DOHH2 (cell line): ENCODE results near the gene CIDEB.

Experiments used
- H3F3A ChIP-seq: fragments of 200-600 bp; sonication (generic), shearing (Covaris generic); 2 replicates; pipeline ENCODE4 v1.6.0; 2016; ENCODE audit warnings: antibody characterized with exemption, mild to moderate bottlenecking; ENCODE audit not compliant: control insufficient read depth, insufficient read depth
- H3K27ac ChIP-seq: fragments of 200-600 bp; sonication (generic); 2 replicates; pipeline ENCODE4 v1.5.1; 2014; ENCODE audit warnings: low read depth, mild to moderate bottlenecking, low read length, moderate library complexity
- H3K27me3 ChIP-seq: fragments of 200-600 bp; sonication (generic); 2 replicates; pipeline ENCODE4 v1.6.1; 2014; ENCODE audit warnings: mild to moderate bottlenecking, low read length, mixed read lengths; ENCODE audit not compliant: control insufficient read depth
- H3K36me3 ChIP-seq: fragments of 200-600 bp; sonication (generic); 2 replicates; pipeline ENCODE4 v1.6.1; 2014; ENCODE audit warnings: mild to moderate bottlenecking, low read length, moderate library complexity, mixed read lengths; ENCODE audit not compliant: control insufficient read depth
- H3K4me1 ChIP-seq: fragments of 200-600 bp; sonication (generic); 2 replicates; pipeline ENCODE4 v1.6.1; 2014; ENCODE audit warnings: mild to moderate bottlenecking, low read length, mixed read lengths; ENCODE audit not compliant: control insufficient read depth
- H3K4me2 ChIP-seq: fragments of 200-600 bp; sonication (generic); 2 replicates; pipeline ENCODE4 v1.6.0; 2014; ENCODE audit warnings: mild to moderate bottlenecking, low read length, moderate library complexity
- H3K4me3 ChIP-seq: fragments of 200-600 bp; sonication (generic); 2 replicates; pipeline ENCODE4 v1.5.1; 2014; ENCODE audit warnings: mild to moderate bottlenecking, low read length, mixed read lengths
- H3K79me2 ChIP-seq: fragments of 200-600 bp; sonication (generic); 2 replicates; pipeline ENCODE4 v1.6.1; 2014; ENCODE audit warnings: mild to moderate bottlenecking, low read length, mixed read lengths; ENCODE audit not compliant: control insufficient read depth
- H3K9me2 ChIP-seq: fragments of 200-600 bp; sonication (generic); replicated peaks from 2 replicates; pipeline ENCODE4 v1.6.1; 2014; ENCODE audit warnings: mild to moderate bottlenecking, low read length, mixed read lengths; ENCODE audit not compliant: control insufficient read depth
- H3K9me3 ChIP-seq: fragments of 200-600 bp; sonication (generic); 2 replicates; pipeline ENCODE4 v1.6.1; 2014; ENCODE audit warnings: antibody characterized with exemption, low read length, mixed read lengths; ENCODE audit not compliant: control insufficient read depth, insufficient read depth
- H4K20me1 ChIP-seq: fragments of 200-600 bp; sonication (generic); 2 replicates; pipeline ENCODE4 v1.6.0; 2014; ENCODE audit warnings: low read depth, mild to moderate bottlenecking, antibody characterized with exemption, low read length, moderate library complexity; ENCODE audit not compliant: control insufficient read depth, insufficient read depth
- CTCF ChIP-seq: fragments of 200-600 bp; sonication (generic); IDR thresholded peaks from one replicate; pipeline ENCODE4 v1.5.1; 2014; ENCODE audit warnings: antibody characterized with exemption, mild to moderate bottlenecking, low read depth, low read length; ENCODE audit not compliant: poor library complexity, severe bottlenecking
- EZH2phosphoT487 ChIP-seq: fragments of 200-600 bp; sonication (generic); IDR thresholded peaks from 2 replicates; pipeline ENCODE4 v1.6.1; 2017; ENCODE audit warnings: borderline replicate concordance, mild to moderate bottlenecking, antibody characterized with exemption, low read length, moderate library complexity, mixed read lengths

The CIDEB gene

GRCh38 chr14:24308342-24309124 is 756 bp upstream of the CIDEB start:
- H3K36me3 ChIP-seq, result peaks cover 76% of the 10 kb centered on the region
- H3F3A ChIP-seq, result peaks cover 10% of the 10 kb centered on the region; the same call in 1 of the 2 replicates
- 0 out of 2 replicates have a peak, but pooled peaks cover 2% of the 10 kb centered on the region for H3K79me2 ChIP-seq
- H3K9me3 ChIP-seq, result no peaks in the 10 kb centered on the region
- no peaks in the 10 kb centered on the region for H3K9me2 ChIP-seq
- H4K20me1 ChIP-seq, result no peaks in the 10 kb centered on the region
- H3K4me1 ChIP-seq, result peaks cover 40% of the 10 kb centered on the region
- H3K27ac ChIP-seq, result no peak overlapping the region
- TF ChIP-seq EZH2phosphoT487 (no peak), CTCF (peak; percentile 22)
- H3K4me2 ChIP-seq, result no peak overlapping the region
- H3K27me3 ChIP-seq, result no peaks in the 10 kb centered on the region
- H3K4me3 ChIP-seq, result no peak overlapping the region

GRCh38 chr14:24307156-24307574 is 612 bp downstream of the CIDEB start:
- peaks cover 26% of the 10 kb centered on the region for H3K4me1 ChIP-seq

GRCh38 chr14:24304019-24304387 is 3.8 kb downstream of the CIDEB start:
- no peaks in the 10 kb centered on the region for H3K9me3 ChIP-seq
- H3K4me3 ChIP-seq, result no peak overlapping the region
- peaks cover 28% of the 10 kb centered on the region for H3K79me2 ChIP-seq
- H3F3A ChIP-seq, result peaks cover 6% of the 10 kb centered on the region; the same call in 1 of the 2 replicates
- no peaks in the 10 kb centered on the region for H3K27me3 ChIP-seq
- H4K20me1 ChIP-seq, result no peaks in the 10 kb centered on the region; the same call in 1 of the 2 replicates
- peaks cover 86% of the 10 kb centered on the region for H3K36me3 ChIP-seq
- no peaks in the 10 kb centered on the region for H3K9me2 ChIP-seq
- no peak overlapping the region for H3K4me2 ChIP-seq
- TF ChIP-seq CTCF (no peak), EZH2phosphoT487 (no peak)
- H3K4me1 ChIP-seq, result peaks cover 15% of the 10 kb centered on the region
- H3K27ac ChIP-seq, result no peak overlapping the region

More at GRCh38 chr14:24307156-24307574, 612 bp downstream of the CIDEB start:
- no peaks in the 10 kb centered on the region for H3K9me2 ChIP-seq
- no peaks in the 10 kb centered on the region for H3K9me3 ChIP-seq
- H3F3A ChIP-seq, result peaks cover 6% of the 10 kb centered on the region; the same call in 1 of the 2 replicates
- H3K79me2 ChIP-seq, result 0 out of 2 replicates have a peak, but pooled peaks cover 2% of the 10 kb centered on the region
- H3K27me3 ChIP-seq, result no peaks in the 10 kb centered on the region
- peaks cover 86% of the 10 kb centered on the region for H3K36me3 ChIP-seq
- no peak overlapping the region for H3K4me2 ChIP-seq
- no peak overlapping the region for H3K4me3 ChIP-seq
- no peaks in the 10 kb centered on the region for H4K20me1 ChIP-seq
- H3K27ac ChIP-seq, result no peak overlapping the region
- no peak for TF ChIP-seq CTCF
- TF ChIP-seq EZH2phosphoT487, result no peak
